Hematopoietic multipotent progenitor cell treated with erythropoietin and hydrocortisone succinate and interleukin-3 and kit ligand, for 4 days (in vitro differentiated cells): ENCODE measurements around the gene STXBP1.
"Not testable (repeated sequence)": the region's sequence is repeated elsewhere in the genome, so short reads cannot be mapped to it uniquely, and the experiment has no call there.

ENCODE experiments used
- DNase-seq: peaks from one replicate; pipeline ENCODE4 v3.0.0-alpha.2; 2015

The STXBP1 gene

DNA sequence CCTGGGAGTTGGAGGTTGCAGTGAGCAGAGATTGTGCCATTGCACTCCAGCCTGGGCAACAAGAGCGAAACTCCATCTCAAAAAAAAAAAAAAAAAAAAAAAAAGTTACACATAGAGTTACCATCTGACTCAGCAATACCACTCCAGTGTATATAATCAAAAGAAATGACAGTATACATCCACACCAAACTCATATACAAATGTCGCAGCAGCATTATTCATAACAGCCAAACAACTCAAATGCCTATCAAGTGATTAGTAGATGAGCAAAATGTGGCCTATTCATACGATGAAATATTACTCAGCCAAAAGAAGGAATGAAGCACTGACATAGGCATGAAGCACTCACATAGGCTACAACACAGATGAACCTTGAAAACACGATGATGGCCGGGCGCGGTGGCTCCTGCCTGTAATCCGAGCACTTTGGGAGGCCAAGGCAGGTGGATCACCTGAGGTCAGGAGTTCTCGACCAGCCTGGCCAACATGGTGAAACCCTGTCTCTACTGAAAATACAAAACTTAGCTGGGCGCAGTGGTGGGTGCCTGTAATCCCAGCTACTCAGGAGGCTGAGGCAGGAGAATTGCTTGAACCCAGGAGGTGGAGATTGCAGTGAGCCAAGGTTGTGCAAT is 9.4 kb downstream of the STXBP1 start:
- DNase-seq = not testable (repeated sequence)

DNA sequence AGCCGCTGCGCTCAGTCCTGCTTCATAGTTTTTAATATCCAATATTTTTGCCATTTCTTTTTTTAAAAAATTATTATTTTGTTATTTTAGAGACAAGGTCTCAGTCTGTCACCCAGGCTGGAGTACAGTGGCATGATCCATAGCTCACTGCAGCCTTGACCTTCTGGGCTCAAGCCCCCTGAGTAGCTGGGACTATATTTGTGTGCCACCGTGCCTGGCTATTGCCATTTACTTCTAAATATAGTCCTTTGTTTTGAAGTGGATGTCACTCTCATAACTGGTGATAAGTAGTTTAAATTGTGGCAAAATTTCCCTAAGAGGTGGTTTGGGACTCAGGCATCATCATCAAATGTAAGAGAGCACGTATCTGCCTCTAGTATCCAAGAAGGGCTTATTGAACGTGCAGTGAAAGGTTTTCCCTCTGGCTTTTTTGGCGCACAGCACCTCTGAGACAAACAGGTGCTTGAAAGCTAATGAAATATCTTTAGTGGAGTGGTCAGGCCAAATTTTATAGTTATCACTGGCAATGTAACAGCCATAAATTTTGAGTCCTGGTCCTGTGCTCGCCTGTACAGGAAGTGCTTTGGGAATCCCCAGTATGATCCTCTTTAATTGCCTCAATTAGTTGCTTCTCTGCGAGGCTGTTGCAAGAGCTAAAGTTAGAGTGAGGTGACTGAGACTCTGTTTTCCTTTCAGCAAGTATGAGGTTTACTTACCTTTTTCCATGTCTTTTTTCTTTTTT is 14.8 kb downstream of the STXBP1 start:
- DNase-seq = no peak

DNA sequence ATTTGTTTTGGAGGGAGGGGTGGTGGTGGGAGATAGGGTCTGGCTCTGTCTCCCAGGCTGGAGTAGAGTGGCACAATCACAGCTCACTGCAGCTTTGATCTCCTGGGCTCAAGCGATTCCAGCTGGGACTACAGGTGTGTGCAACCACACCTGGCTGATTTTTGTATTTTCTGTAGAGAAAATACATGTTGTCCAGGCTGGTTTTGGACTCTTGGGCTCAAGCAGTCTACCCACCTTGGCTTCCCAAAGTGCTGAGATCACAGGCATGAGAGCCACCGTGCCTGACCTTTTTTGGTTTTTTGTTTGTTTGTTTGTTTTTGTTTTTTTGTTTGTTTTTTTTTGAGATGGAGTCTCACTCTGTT is 15.4 kb downstream of the STXBP1 start:
- no peak for DNase-seq

DNA sequence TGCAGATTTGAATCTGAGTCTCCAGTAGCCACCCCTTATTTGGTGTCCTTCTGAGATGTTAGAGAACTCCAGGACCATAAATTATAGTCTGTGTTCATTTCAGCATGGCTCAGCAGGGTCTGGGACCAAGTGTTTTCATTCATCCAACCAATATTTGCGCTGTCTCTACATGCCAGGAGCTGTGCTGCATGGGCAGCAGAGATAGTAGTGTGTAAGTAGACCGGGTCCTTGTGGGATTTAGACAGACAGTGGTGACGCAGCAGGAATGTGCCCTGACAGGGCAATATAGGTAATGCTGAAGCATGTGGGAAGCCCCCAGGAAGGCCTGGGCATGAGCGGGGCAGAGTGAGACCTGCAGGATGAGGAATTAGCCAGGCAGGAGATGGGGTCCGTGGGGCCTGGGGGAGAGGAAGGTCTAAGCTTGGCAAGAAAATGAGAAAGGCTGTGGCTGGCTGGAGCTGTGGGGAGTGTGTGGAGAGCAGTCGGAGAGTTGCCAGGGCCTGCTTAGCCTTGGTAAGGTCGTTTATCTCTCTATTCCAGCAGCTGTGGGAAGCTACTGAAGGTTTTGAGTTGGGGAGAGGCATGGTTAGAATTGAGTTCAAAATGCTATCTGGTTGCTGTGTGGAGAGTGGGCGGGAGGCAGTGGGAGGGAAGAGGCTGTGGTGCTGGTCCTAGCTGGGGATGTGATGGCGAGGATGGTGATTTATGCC is 16.8 kb downstream of the STXBP1 start:
- peak; percentile 92 for DNase-seq

DNA sequence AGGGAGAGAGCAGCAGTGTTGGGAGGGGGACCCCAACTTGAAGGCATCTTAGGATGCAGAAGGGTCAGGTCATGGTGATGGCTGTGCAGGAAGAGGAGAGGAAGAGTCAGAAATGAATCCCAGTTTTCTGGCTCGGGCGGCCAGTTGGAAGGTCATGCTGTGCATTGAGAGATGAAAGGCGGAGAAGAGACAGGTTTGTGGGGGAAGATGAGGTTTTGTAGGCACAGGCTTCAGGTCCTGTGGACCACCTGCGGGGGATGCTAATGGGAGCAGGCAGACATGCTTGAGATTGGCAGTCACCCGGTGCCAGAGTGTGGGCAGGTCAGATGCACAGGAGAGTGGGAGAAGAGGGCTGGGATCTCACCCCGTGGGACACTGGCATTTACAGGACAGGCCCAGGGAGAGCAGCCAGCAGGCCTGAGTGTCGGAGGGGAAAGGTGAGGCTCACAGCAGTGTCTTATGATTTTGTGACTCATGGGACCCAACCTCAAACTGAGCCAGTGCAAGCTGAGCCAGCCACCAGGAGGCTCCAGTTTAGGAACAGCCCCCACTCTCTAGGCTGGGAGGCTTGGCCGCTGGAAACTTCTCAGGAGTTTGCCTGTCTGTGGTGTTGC is 17.5 kb downstream of the STXBP1 start:
- DNase-seq = peak; percentile 28

DNA sequence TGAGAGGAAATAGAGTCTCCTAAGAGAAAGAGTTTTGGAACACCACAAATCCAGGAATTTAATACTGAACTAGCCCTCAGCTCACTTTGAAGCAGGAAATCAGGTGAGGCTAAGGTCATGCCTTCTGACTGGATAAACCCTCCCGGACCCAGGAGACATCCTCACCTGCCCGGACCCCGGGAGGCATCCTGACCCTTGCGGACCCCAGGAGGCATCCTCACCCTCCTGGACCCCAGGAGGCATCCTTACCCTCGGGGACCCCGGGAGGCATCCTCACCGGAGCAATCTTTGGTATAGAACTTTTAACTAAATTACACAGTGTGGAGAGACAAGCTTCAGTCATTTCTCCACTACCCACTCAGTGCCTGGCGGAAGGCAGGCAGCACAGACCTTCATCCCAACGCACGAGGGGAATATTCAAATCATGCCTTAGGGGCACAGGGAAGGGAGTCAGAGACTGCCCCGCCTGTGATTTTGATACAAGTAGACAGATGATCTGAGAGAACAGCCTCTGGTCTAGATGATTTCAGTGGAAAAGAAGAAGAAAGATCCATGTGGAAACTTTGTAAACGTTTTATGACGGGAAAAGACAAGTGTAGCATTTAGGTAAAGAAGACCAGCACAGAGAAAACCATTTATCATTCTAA is 21.3 kb downstream of the STXBP1 start:
- no peak for DNase-seq

DNA sequence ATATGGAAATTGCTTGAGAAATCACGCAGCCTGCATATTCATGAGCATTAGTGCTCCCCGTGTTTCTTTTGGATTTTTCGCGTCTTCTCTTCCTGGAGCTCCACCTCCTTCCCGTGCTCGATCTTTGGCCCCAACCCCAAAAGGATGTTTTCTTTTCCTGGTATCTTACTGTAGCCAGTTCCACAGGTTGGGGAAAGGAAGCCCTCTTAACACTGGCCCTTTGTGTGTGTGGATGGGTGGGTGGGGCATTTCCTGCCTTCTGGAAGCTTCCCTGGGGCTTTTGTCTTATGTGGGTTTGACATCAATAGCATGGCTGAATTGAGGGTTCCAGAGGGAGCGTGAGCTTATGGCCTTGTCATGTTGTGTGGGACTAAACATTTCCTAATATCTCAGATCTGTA is 21.9 kb downstream of the STXBP1 start:
- DNase-seq = no peak

DNA sequence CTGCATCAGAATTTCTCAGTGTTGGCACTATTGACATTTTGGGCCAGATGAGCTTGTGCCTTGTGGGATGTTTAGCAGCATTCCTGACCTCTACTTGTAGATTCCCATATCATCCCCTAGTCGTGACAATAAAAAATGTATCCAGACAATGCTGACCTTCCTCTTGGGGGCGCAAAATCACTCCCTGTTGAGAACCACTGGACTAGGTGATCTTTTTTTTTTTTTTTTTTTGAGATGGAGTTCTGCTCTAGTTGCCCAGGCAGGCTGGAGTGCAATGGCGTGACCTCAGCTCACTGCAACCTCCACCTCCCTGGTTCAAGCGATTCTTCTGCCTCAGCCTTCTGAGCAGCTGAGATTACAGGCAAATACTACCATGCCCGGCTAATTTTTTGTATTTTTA is 22.6 kb downstream of the STXBP1 start:
- DNase-seq = peak; percentile 42

DNA sequence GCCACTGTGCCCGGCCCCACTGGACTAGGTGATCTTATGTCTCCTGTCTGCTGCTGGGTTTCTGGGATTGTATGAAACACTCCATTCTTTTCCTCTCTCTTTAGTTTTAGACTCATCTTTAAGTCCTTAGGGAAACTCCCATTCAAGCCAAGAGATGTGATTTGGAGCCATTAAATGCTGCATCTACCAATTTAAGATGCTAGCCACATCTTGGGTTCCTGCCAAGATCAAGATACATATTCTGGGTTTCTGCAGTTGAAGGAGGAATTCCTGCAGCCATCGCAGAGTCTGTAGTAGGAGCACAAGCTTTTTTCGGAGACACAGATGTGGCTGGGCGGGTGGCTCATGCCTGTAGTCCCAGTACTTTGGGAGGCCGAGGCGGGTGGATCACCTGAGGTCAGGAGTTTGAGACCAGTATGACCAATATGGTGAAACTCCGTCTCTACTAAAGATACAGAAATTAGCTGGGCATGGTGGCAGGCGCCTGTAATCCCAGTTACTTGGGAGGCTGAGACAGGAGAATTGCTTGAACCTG is 23.2 kb downstream of the STXBP1 start:
- DNase-seq = peak; percentile 10

DNA sequence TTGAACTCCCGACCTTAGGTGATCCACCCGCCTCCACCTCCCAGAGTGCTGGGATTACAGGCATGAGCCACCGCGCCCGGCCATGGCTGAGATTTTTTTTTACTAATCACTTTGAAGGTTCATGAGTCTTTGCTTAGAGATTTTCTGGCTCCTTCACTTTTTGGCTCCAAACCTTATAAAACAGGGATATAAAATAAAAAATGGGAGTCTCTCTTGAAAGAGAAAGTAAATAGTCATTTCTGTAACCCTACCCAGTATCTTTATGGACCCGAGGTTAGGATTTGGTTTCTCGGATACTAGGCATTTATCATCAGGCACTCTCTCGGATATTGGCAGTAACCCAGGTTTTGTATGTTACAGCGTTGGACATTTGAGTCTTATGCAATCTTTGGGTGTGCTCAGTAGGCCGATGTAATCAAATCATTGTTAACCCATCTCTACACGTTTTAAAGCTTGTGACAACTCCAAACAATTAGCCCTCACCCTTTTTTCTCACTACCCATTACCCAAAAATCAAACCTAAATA is 25.3 kb downstream of the STXBP1 start:
- DNase-seq = peak; percentile 17

DNA sequence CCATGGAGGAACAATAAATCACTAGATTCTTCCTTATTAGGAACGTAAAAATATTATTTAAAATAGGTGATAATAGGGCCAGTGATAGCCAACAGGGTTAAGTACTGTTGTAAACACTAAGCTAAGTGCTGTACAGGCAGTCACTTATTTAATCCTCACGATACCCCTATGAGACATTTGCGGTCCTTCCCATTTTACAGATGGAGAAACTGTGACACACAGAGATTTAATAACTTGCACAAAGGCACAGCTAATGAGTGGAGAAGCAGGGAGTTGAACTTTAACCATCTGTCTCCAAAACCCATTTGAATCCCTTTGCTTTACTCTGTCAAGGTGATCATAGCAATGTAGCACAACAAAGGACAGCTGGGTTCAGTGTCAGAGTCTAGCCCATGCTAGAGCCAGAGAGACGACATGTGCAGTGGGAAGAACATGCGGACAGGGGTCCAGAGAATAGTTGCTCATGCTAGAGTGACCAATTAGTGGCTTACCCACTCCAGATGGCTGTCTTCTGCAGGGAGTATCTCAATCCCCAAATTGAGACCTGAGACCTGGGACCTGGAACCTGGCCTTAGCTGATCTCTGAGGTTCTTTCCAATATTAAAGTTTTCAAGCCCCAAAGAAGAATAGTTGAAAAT is 28.9 kb downstream of the STXBP1 start:
- no peak for DNase-seq

DNA sequence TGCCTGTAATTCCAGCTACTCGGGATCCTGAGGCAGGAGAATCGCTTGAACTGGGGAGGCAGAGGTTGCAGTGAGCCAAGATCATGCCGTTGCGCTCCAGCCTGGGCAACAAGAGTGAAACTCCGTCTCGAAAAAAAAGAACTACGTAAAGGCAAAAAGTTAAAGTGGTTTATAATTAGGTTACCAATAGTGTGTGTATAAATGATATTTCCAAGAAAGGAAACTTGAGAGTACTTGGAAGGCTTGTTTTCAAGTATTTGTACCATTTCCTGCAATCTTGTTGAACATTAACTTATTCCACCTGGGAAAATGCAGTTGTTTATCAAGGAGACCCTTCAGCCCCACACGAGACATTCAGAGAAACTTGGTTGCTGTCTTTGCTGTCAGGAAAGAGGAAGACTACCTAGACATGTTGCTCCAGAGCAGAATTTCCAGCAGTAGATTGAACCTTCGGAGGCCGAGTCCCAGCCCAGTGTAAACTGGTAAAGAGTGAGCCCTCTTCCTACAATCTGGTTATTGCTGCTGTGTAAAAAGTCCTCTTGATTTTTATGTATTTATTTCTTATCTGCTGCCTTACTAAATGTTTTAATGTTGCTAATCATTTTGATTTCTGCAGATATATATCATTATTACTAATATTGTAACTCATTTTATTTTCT is 30.1 kb downstream of the STXBP1 start:
- DNase-seq = no peak

DNA sequence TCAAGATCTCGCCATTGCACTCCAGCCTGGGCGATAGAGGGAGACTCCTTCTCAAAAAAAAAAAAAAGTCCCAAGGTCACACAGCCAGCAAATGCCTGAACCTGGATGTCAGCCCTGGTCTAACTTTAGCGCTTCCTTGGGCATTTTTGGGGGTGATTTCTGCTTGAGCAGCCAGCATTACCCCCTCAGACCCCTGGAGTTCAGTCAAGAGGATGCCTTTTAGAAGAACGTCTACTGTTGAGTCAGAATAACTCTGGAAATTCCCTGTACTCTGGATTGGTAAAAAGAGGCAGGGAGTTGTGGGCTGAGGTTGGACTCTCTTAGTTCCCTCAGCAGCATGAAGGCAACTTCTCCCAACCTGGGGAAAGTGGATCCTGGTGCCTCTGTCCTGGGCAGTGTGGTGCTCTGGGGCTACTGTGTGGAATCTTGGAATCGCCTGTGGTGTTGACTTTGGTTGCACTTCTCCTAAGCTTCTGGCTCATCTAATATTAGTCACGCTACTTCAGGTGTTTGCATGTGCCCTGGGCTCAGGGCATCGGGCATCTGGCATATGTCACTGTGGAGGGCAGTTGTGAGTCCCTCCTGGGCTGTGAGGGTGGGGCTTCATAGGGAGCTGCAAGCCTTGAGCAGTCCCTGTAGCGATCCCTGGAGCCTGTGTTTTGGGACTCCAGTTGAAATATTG is 32.2 kb downstream of the STXBP1 start:
- no peak for DNase-seq

DNA sequence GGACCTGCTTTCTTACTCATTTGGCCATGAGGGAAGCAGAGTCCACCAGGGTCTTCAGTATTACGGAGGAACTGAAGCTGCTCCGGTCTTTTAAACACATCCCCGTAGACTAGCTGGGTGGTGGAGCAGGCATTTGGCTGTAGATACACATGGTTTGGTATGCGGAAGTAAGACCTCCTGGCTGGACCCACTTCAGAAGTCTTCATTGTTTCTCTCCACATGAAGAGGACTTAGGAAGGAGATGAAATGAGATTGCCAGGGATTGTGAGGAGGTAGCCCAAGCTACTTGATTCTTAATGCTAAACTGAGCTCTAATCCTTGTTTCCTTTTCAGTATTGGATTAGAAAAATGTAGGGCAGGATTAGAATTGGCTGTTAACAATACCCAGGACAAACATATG is 32.9 kb downstream of the STXBP1 start:
- no peak for DNase-seq

DNA sequence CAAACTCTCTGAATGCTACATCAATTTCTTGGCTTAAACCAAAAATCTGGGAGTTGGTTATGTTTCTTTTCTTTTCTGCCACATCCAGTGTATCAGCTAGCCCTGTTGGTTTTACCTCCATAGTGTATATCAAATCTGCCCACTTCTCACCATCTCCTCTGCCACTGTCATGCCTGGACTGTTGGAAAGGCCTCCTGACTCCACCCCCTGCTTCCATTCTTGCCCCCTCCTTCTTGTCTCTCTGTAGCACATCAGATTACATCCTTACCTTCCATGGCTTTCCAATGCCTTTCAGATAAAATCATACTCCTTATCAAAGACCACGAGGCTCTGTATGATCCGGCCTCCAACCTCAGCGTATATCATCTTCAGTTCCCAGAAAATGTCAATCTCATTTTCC is 35.4 kb downstream of the STXBP1 start:
- DNase-seq = no peak

DNA sequence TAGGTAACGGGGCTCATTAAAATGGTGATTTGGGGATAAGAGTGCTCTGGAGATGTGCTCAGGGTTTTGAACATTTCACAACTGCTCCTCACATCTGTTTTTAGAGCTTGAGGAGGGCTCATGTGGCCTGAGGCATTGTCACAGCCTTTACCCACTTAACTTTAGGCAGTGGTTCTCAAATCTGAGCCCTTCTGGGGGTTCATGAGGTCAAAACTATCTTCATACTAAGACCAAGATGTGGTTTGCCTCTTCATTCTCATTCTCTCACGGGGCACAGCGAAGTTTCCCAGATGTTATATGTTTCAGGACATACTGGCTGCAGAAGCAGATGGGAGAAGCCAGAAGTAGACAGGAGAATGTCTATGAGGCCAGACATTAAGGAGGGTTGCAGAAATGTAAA is 38.4 kb downstream of the STXBP1 start:
- DNase-seq = no peak

DNA sequence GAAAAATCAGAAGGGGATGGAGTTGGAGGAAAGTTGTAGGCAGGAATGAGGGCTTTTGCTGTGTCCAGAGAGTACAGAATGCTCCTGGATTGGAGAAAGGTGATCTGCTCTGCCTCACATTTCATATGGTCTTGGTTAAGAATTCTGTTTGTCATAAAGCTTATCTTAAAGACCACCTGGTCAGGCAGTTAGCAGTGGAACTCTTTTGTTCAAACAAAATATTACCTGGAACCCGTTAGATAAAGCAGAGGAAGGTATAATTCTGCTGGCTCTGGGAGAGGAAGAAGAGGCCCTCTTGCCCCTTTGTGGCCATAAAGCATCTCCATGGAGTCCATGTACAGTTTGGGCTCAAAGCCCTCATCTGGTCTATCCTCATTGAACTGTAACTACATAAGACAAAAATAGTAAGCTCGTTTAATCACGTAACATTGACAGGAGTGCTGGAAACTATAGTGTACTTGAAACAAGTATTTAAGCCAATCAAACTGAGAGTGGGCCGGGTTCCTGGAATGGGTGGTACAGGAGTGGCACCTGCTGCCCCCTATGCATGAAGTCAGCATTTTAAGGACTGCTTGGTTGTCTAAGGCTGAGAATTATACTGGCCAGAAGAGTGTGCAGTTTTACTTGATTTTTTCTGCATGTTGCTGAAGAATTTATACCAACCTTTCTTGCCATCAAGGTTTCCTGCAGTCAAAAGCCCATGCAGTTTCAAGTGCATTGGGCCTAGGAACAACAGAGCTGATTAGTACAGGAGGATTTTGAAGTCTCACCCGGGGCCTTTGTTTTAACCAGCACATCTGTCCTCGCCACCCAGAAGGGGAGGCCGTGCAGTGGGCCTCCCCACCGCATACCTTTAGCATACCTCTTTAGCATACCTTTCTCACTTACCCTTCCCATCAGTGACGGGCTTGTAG is 39.9 kb downstream of the STXBP1 start:
- DNase-seq = peak; percentile 65

DNA sequence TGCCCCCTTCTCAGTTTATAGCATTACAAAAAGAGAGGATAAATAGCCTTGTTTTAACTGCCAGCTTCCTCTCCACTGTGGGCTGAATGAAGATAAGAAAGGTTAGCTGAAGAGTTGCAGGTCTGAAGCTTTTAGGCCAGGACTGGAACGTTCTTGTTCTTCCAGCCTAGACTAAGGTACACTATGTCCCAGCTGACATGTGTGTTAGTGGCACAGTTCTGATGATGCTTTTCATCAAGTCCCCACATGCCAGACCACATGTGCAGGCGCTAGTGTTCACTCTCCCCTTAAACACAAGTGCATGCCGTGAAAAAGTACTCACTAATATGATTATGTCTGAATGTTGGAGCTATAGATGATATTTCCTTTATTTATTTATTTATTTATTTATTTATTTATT is 40.7 kb downstream of the STXBP1 start:
- peak; percentile 14 for DNase-seq

DNA sequence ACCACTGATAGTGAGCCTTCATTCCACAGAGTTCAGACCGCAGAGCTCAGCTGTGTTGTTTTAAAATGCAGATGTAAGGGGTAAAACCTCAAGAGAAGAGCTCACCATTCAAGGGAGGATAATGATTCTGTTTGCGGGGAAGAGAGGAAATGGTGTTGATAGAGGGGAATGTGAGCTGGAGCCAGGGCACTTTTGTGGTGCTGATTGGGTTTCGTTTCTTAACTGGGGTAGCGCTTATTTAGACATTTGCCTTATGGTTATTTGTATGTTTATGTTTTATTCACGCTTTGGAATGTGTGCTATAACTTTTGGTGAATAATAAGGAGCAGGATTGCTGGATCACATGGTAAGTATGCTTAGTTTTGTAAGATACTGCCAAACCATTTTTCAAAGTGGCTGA is 42.5 kb downstream of the STXBP1 start:
- DNase-seq = no peak

DNA sequence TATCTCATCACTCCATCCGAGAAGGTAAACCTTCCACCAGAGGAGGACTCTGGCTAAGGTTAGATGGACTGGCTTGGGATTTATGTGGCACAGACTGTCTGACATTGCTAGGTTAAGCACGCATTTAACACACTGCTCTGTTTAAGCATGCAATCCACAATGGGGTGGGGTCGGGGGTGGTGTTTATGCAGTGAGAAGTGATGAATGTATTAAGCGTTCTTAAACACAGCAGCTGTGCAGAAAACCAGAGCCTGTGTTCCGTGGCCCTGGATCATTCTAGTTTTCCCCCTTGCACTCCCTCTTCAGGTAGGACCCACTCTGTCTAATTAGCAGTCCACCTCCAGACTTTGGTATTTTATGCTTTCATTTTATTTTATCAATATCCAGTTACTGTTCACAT is 46.4 kb downstream of the STXBP1 start:
- DNase-seq = no peak
